Choroid plexus epithelial cell (primary cell): ENCODE data around the gene TTLL5.

Source experiments
- DNase-seq: peaks from one replicate; pipeline ENCODE4 v3.0.0-alpha.2; 2010; ENCODE audit warnings: low read depth
- H3K4me3 ChIP-seq: 2 replicates; pipeline ENCODE4 v1.5.1; 2011; ENCODE audit warnings: low read depth, mild to moderate bottlenecking, control low read depth, low read length, moderate library complexity
- CTCF ChIP-seq: conservative IDR thresholded peaks from 2 replicates; pipeline ENCODE4 v1.5.1; 2011; ENCODE audit warnings: low read depth, mild to moderate bottlenecking, control low read depth, inconsistent platforms, low read length, moderate library complexity

Gene TTLL5

GRCh38 chr14:75727124-75727523, 66.1 kb downstream of the TTLL5 start:
- TF ChIP-seq CTCF = no peak
- DNase-seq = no peak
- no peak overlapping the region for H3K4me3 ChIP-seq

GRCh38 chr14:75732888-75733287, 71.8 kb downstream of the TTLL5 start:
- no peak for DNase-seq
- H3K4me3 ChIP-seq = no peak overlapping the region
- TF ChIP-seq CTCF = no peak

- DNase-seq = no peak
- H3K4me3 ChIP-seq = no peak overlapping the region
- TF ChIP-seq CTCF = no peak
Measured at GRCh38 chr14:75734854-75735253, 73.8 kb downstream of the TTLL5 start.

GRCh38 chr14:75736845-75737485, 75.9 kb downstream of the TTLL5 start:
- TF ChIP-seq CTCF = no peak
- peak; percentile 55 for DNase-seq
- no peak overlapping the region for H3K4me3 ChIP-seq

GRCh38 chr14:75738192-75738591, 77.1 kb downstream of the TTLL5 start:
- no peak for TF ChIP-seq CTCF
- H3K4me3 ChIP-seq = no peak overlapping the region
- DNase-seq = peak; percentile 68

GRCh38 chr14:75742867-75743266, 81.8 kb downstream of the TTLL5 start:
- no peak for DNase-seq
- no peak for TF ChIP-seq CTCF
- no peak overlapping the region for H3K4me3 ChIP-seq

- H3K4me3 ChIP-seq = no peak overlapping the region
- no peak for DNase-seq
- no peak for TF ChIP-seq CTCF
Measured at GRCh38 chr14:75747899-75748298, 86.9 kb downstream of the TTLL5 start.
